HG02884 (cell line): ENCODE data around the gene OR2F1.
"Not testable (repeated sequence)": the region's sequence is repeated elsewhere in the genome, so short reads cannot be mapped to it uniquely, and the experiment has no call there.

Experiments
- ATAC-seq: cut with Tn5 transposase; IDR thresholded peaks from one replicate; pipeline ENCODE4 v1.9.1; 2021; ENCODE audit warnings: mild to moderate bottlenecking, moderate library complexity; ENCODE audit not compliant: unreplicated experiment

The OR2F1 gene

GRCh38 chr7:144006029-144006691 is 51.5 kb downstream of the OR2F1 start:
- ATAC-seq = no peak

GRCh38 chr7:144006692-144007042 is 52.0 kb downstream of the OR2F1 start:
- no peak for ATAC-seq

GRCh38 chr7:144009361-144009760 is 54.7 kb downstream of the OR2F1 start:
- ATAC-seq = no peak

- not testable (repeated sequence) for ATAC-seq
These were observed 55.4 kb downstream of the OR2F1 start for GRCh38 chr7:144010061-144010460.

- not testable (repeated sequence) for ATAC-seq
These were observed 56.2 kb downstream of the OR2F1 start for GRCh38 chr7:144010821-144011220.

GRCh38 chr7:144011458-144012230 is 57.0 kb downstream of the OR2F1 start:
- ATAC-seq = no peak
